HFFc6 (cell line): Measurements from ENCODE around the gene PTPRK. TPM values are rescaled to one million over a fixed set of nuclear protein-coding genes. Genes with fewer than 3 reads are reported as not detected.

Experiments used
- DNase-seq: peaks from one replicate; pipeline ENCODE4 v3.0.0-alpha.2; 2018
- H3K27ac Mint-ChIP-seq: 2 replicates; pipeline ENCODE4 v1.8.0; 2020; ENCODE audit warnings: mild to moderate bottlenecking, mixed read lengths
- H3K27me3 Mint-ChIP-seq: 2 replicates; pipeline ENCODE4 v1.8.0; 2021; ENCODE audit warnings: mild to moderate bottlenecking, moderate library complexity, mixed read lengths; ENCODE audit not compliant: insufficient read depth
- H3K36me3 Mint-ChIP-seq: 2 replicates; pipeline ENCODE4 v1.8.0; 2021; ENCODE audit warnings: low read depth, mixed read lengths
- H3K4me1 Mint-ChIP-seq: 2 replicates; pipeline ENCODE4 v1.8.0; 2020; ENCODE audit warnings: low read depth, mixed read lengths
- H3K4me3 Mint-ChIP-seq: 2 replicates; pipeline ENCODE4 v1.8.0; 2020; ENCODE audit warnings: mild to moderate bottlenecking, moderate library complexity, mixed read lengths
- H3K9me3 Mint-ChIP-seq: 2 replicates; pipeline ENCODE4 v1.8.0; 2020; ENCODE audit warnings: mild to moderate bottlenecking, mixed read lengths
- total RNA-seq, 6 experiments: library from RNA; stranded (reverse); fragmentation: NEBNext Ultra II Directional; extraction: Animal tissue kit (Norgen Biotek cat#: 25700); gene quantifications; 2 replicates in 1 of 6; 3 replicates in 5 of 6; pipeline ENCODE4 v1.2.3, GENCODE V29; 2021
- TF ChIP-seq, protein P1 (sequence below): fragments of 200-600 bp; sonication (generic); IDR thresholded peaks from 2 replicates; pipeline ENCODE4 v1.5.0; 2021; ENCODE audit warnings: antibody characterized with exemption, mild to moderate bottlenecking

The PTPRK gene
- total RNA-seq, 6 experiments from 2014 or later = 92.8 to 104 (median 97.3) TPM

DNA sequence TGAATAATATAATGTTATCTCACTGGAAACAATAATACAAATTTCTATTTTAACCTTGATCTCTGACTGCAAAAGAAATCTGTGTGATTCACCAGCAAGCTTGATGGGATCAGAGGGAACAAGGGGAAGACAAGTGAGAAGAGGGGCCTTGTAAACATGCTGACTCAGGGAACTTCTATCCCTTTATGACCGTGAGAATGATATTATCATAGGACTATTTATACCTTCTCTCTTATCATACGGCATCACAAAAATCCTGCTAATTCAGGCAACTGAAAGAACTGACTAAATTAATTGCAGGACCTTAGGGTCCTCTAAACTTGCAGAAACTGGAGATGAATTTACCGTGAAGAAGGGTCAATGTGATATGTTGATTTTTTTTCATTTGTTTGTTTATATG is 173.3 kb downstream of the PTPRK start:
- DNase-seq = no peak
- Mint-ChIP-seq H3K27me3 (no peaks in the 10 kb centered on the region), H3K36me3 (peaks cover 4% of the 10 kb centered on the region; the same call in 1 of the 2 replicates), H3K4me1 (peaks cover 34% of the 10 kb centered on the region), H3K27ac (0 out of 2 replicates have a peak overlapping the region, but pooled peaks have one; percentile 29), H3K9me3 (no peaks in the 10 kb centered on the region), H3K4me3 (no peak overlapping the region)
- TF ChIP-seq, protein P1, sequence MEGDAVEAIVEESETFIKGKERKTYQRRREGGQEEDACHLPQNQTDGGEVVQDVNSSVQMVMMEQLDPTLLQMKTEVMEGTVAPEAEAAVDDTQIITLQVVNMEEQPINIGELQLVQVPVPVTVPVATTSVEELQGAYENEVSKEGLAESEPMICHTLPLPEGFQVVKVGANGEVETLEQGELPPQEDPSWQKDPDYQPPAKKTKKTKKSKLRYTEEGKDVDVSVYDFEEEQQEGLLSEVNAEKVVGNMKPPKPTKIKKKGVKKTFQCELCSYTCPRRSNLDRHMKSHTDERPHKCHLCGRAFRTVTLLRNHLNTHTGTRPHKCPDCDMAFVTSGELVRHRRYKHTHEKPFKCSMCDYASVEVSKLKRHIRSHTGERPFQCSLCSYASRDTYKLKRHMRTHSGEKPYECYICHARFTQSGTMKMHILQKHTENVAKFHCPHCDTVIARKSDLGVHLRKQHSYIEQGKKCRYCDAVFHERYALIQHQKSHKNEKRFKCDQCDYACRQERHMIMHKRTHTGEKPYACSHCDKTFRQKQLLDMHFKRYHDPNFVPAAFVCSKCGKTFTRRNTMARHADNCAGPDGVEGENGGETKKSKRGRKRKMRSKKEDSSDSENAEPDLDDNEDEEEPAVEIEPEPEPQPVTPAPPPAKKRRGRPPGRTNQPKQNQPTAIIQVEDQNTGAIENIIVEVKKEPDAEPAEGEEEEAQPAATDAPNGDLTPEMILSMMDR = no peak

GRCh38 chr6:128346569-128346968 is 173.8 kb downstream of the PTPRK start:
- no peak overlapping the region for H3K27ac Mint-ChIP-seq
- no peak for DNase-seq
- no peak overlapping the region for H3K4me3 Mint-ChIP-seq
- H3K4me1 Mint-ChIP-seq = peaks cover 31% of the 10 kb centered on the region
- H3K9me3 Mint-ChIP-seq = no peaks in the 10 kb centered on the region
- TF ChIP-seq, protein P1 = no peak
- H3K27me3 Mint-ChIP-seq = no peaks in the 10 kb centered on the region
- H3K36me3 Mint-ChIP-seq = peaks cover 4% of the 10 kb centered on the region; the same call in 1 of the 2 replicates

GRCh38 chr6:128345278-128345677 is 175.1 kb downstream of the PTPRK start:
- TF ChIP-seq, protein P1 = no peak
- Mint-ChIP-seq H3K4me3 (no peak overlapping the region), H3K36me3 (no peaks in the 10 kb centered on the region; the same call in 1 of the 2 replicates), H3K9me3 (no peaks in the 10 kb centered on the region), H3K27ac (no peak overlapping the region), H3K4me1 (peaks cover 23% of the 10 kb centered on the region), H3K27me3 (no peaks in the 10 kb centered on the region)
- no peak for DNase-seq

GRCh38 chr6:128343706-128344105 is 176.7 kb downstream of the PTPRK start:
- H3K27ac Mint-ChIP-seq = no peak overlapping the region
- TF ChIP-seq, protein P1 = no peak
- H3K9me3 Mint-ChIP-seq = no peaks in the 10 kb centered on the region
- no peak for DNase-seq
- H3K4me1 Mint-ChIP-seq = peaks cover 28% of the 10 kb centered on the region
- no peaks in the 10 kb centered on the region; the same call in 1 of the 2 replicates for H3K36me3 Mint-ChIP-seq
- H3K27me3 Mint-ChIP-seq = no peaks in the 10 kb centered on the region
- no peak overlapping the region for H3K4me3 Mint-ChIP-seq

DNA sequence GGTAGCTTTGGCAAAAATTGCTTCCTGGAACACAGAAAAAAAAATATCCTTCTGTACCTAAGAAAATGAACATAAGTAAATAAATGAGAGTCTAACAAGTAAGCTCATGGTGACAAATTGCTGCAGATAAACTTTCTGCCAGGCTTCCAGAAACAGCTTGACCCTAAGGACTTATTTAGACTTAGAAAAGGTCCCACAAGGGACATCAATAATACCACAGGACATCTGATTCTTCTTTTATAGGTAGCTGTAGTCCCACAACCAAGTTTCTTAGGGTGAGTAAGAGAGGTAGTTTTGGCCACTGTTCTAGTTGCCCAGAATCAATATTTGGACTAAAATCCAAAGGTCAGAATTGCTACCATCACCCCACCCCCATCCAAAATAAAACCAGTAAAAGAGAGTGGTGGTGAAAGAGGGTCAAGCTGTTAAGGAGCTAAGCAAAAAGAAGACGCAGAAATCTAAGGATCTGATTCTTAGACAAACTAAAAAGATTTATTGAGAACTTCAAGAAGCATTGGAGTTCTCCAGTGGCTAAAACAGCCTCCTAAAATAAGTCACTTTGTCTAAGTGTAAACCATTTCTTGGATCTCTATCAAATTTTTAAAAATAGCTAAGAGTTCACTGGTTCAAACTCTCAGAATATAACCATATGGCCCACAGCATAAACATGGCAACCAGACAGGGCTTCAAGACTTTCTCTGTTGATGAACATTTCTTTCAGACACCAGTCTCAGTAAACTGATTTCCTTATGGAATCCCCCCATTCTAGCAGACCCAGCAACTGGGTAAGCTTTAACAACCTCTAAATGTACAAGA is 180.6 kb downstream of the PTPRK start:
- DNase-seq = no peak
- Mint-ChIP-seq H3K9me3 (no peaks in the 10 kb centered on the region), H3K27me3 (no peaks in the 10 kb centered on the region; the same call in 1 of the 2 replicates)

More for the DNA sequence above, 180.6 kb downstream of the PTPRK start:
- H3K4me3 Mint-ChIP-seq = no peak overlapping the region
- H3K36me3 Mint-ChIP-seq = 0 out of 2 replicates have a peak, but pooled peaks cover 11% of the 10 kb centered on the region
- H3K27ac Mint-ChIP-seq = peak overlapping the region; percentile 14; the same call in 1 of the 2 replicates
- TF ChIP-seq, protein P1 = no peak
- H3K4me1 Mint-ChIP-seq = peaks cover 39% of the 10 kb centered on the region
